Measurements from ENCODE around the gene NABP2. TPM values are rescaled to one million over a fixed set of nuclear protein-coding genes. Genes with fewer than 3 reads are reported as not detected.

NABP2 gene
- total RNA-seq, 1 experiment from 2014 or later, result 49.0 TPM

GRCh38 chr12:56241424-56242303, 17.5 kb downstream of the NABP2 start:
- H3K23me2 ChIP-seq (ENCODE audit: insufficient read length, low read depth, low read length, poor library complexity, severe bottlenecking), result no peaks in the 10 kb centered on the region
- no peak overlapping the region for H3K4me2 ChIP-seq (ENCODE audit: insufficient read depth, insufficient read length, low read length)
- H3K4me1 Mint-ChIP-seq, result peaks cover 2 to 10% of the 10 kb centered on the region in 2 experiments; a peak in 1 of 4 replicates
- no peak overlapping the region for H3K9ac ChIP-seq (ENCODE audit: extremely low read depth, insufficient read length, low read length)
- no peak overlapping the region for H4K8ac ChIP-seq (replicated peaks; ENCODE audit: insufficient read length, low read depth, low read length)
- H3K36me3 Mint-ChIP-seq (ENCODE audit: insufficient read depth in 1 of 3, low read depth in 3 of 3), result peaks cover 49 to 65% (median 63%) of the 10 kb centered on the region in 3 experiments
- H3K27ac Mint-ChIP-seq, result no peak overlapping the region
- H3K79me2 ChIP-seq (ENCODE audit: insufficient read depth, low read length), result no peaks in the 10 kb centered on the region
- no peak overlapping the region for H2BK120ac ChIP-seq (ENCODE audit: low read depth, low read length, poor library complexity, severe bottlenecking)
- H3K14ac ChIP-seq (ENCODE audit: insufficient read depth, low read length), result no peak overlapping the region
- no peak overlapping the region for H2AFZ ChIP-seq (ENCODE audit: low read length)
- no peak overlapping the region for H4K91ac ChIP-seq (ENCODE audit: insufficient read length, low read depth, low read length)
- H3K9me3 ChIP-seq (ENCODE audit: control insufficient read depth, low read depth, low read length), result no peaks in the 10 kb centered on the region
- H3K23ac ChIP-seq (ENCODE audit: insufficient read length, low read depth, low read length), result no peak overlapping the region
- H4K5ac ChIP-seq (ENCODE audit: insufficient read length, low read depth, low read length), result no peak overlapping the region
- H2BK15ac ChIP-seq (ENCODE audit: low read depth, low read length), result no peak overlapping the region
- TF ChIP-seq CTCF (conservative IDR thresholded peaks at IDR 0.05), result no peak
- no peaks in the 10 kb centered on the region for H3K79me1 ChIP-seq (ENCODE audit: insufficient read depth, low read depth, low read length, poor library complexity, severe bottlenecking)
- H3K27me3 Mint-ChIP-seq (ENCODE audit: low read depth), result no peaks in the 10 kb centered on the region; the same call in 1 of the 2 replicates
- no peaks in the 10 kb centered on the region for H3K27me3 ChIP-seq (ENCODE audit: insufficient read depth, low read length)
- H2AK5ac ChIP-seq (ENCODE audit: insufficient read length, low read length), result no peak overlapping the region
- WGBS (ENCODE audit: extremely low coverage, insufficient read length, low lambda C conversion rate), result no CpG with 5 or more reads among the region's 9 CpGs
- no peak overlapping the region for H3K4ac ChIP-seq (ENCODE audit: low read depth, low read length)
- no peak overlapping the region for H3K18ac ChIP-seq (ENCODE audit: insufficient read length, low read depth, low read length)
- H4K20me1 ChIP-seq (ENCODE audit: control insufficient read depth, insufficient read depth, insufficient read length), result no peaks in the 10 kb centered on the region
- no peak for DNase-seq
- H3K4me1 ChIP-seq (ENCODE audit: insufficient read depth, low read length), result no peaks in the 10 kb centered on the region
- no peak overlapping the region for H2BK20ac ChIP-seq (ENCODE audit: low read depth, low read length, poor library complexity, severe bottlenecking)
- no peak overlapping the region for H3K56ac ChIP-seq (ENCODE audit: insufficient read length, low read depth, low read length)
- no peaks in the 10 kb centered on the region for H3K9me3 Mint-ChIP-seq
- no peak overlapping the region for H3T11ph ChIP-seq (ENCODE audit: low read length)
- H3K27ac ChIP-seq (ENCODE audit: insufficient read length, low read depth, low read length), result no peak overlapping the region
- H2BK12ac ChIP-seq (ENCODE audit: insufficient read length, low read depth, low read length), result no peak overlapping the region
- H3K4me3 Mint-ChIP-seq, result no peak overlapping the region
- H2BK5ac ChIP-seq (ENCODE audit: insufficient read length, low read length), result no peak overlapping the region
